OCI-LY1 (cell line): ENCODE measurements around the gene SLC11A1.

Source experiments
- H2AFZ ChIP-seq: fragments of 200-600 bp; sonication (generic), shearing (Covaris generic); 2 replicates; pipeline ENCODE4 v1.6.0; 2014; ENCODE audit warnings: antibody characterized with exemption, mild to moderate bottlenecking, low read length
- H3F3A ChIP-seq: fragments of 200-600 bp; sonication (generic), shearing (Covaris generic); 2 replicates; pipeline ENCODE4 v1.6.0; 2014; ENCODE audit warnings: mild to moderate bottlenecking, antibody characterized with exemption, low read length, moderate library complexity; ENCODE audit not compliant: insufficient read depth
- H3K27ac ChIP-seq: fragments of 200-600 bp; sonication (generic); 2 replicates; pipeline ENCODE4 v1.5.1; 2014; ENCODE audit warnings: low read length, mixed run types, mild to moderate bottlenecking, low read depth; ENCODE audit not compliant: poor library complexity, severe bottlenecking
- H3K27me3 ChIP-seq: fragments of 200-600 bp; sonication (generic); 2 replicates; pipeline ENCODE4 v1.6.0; 2014; ENCODE audit warnings: antibody characterized with exemption, mild to moderate bottlenecking, low read length, moderate library complexity; ENCODE audit not compliant: insufficient read depth
- H3K36me3 ChIP-seq: fragments of 200-600 bp; sonication (generic); 2 replicates; pipeline ENCODE4 v1.6.1; 2014; ENCODE audit warnings: mild to moderate bottlenecking, antibody characterized with exemption, low read length, moderate library complexity, mixed read lengths; ENCODE audit not compliant: insufficient read depth
- H3K4me1 ChIP-seq: fragments of 200-600 bp; sonication (generic); 2 replicates; pipeline ENCODE4 v1.5.1; 2014; ENCODE audit warnings: mild to moderate bottlenecking, low read length, moderate library complexity; ENCODE audit not compliant: insufficient read depth, severe bottlenecking
- H3K4me2 ChIP-seq: fragments of 200-600 bp; sonication (generic), shearing (Covaris generic); 2 replicates; pipeline ENCODE4 v1.6.1; 2014; ENCODE audit warnings: low read length
- H3K4me3 ChIP-seq: fragments of 200-600 bp; sonication (generic); 2 replicates; pipeline ENCODE4 v1.5.1; 2014; ENCODE audit warnings: low read length, low read depth, mild to moderate bottlenecking, mixed read lengths; ENCODE audit not compliant: poor library complexity, severe bottlenecking
- H3K79me2 ChIP-seq: fragments of 200-600 bp; shearing (Covaris generic); 2 replicates; pipeline ENCODE4 v1.6.1; 2016; ENCODE audit warnings: mixed run types, low read length, mixed read lengths; ENCODE audit not compliant: insufficient read depth
- H3K9ac ChIP-seq: fragments of 200-600 bp; sonication (generic), shearing (Covaris generic); 2 replicates; pipeline ENCODE4 v1.6.1; 2014; ENCODE audit warnings: mild to moderate bottlenecking, low read length, mixed read lengths
- H3K9me2 ChIP-seq: fragments of 200-600 bp; sonication (generic), shearing (Covaris generic); 2 replicates; pipeline ENCODE4 v1.6.1; 2014; ENCODE audit warnings: low read depth, mild to moderate bottlenecking, low read length, mixed read lengths
- H3K9me3 ChIP-seq: fragments of 200-600 bp; shearing (Covaris generic); 2 replicates; pipeline ENCODE4 v1.6.1; 2014; ENCODE audit warnings: low read length, mixed read lengths
- H4K20me1 ChIP-seq: fragments of 200-600 bp; sonication (generic), shearing (Covaris generic); 2 replicates; pipeline ENCODE4 v1.6.0; 2016; ENCODE audit warnings: mild to moderate bottlenecking, low read length; ENCODE audit not compliant: insufficient read depth
- CTCF ChIP-seq: fragments of 200-600 bp; sonication (generic), shearing (Covaris generic); IDR thresholded peaks from 2 replicates; pipeline ENCODE4 v1.5.1; 2017; ENCODE audit warnings: mild to moderate bottlenecking, antibody characterized with exemption, low read length, moderate library complexity, mixed read lengths
- EZH2 ChIP-seq: fragments of 200-600 bp; sonication (generic), shearing (Covaris generic); IDR thresholded peaks from 2 replicates; pipeline ENCODE4 v1.8.0; 2017; ENCODE audit warnings: borderline replicate concordance, mixed run types, mild to moderate bottlenecking, antibody characterized with exemption, low read length, moderate library complexity, mixed read lengths

The SLC11A1 gene

GRCh38 chr2:218402911-218403411 is 20.9 kb downstream of the SLC11A1 start:
- Histone ChIP-seq H3K79me2 (no peaks in the 10 kb centered on the region), H3K4me2 (no peak overlapping the region), H3K36me3 (peaks cover 30% of the 10 kb centered on the region), H3K9ac (no peak overlapping the region), H3K9me3 (no peaks in the 10 kb centered on the region), H2AFZ (no peak overlapping the region), H3K4me1 (peaks cover 61% of the 10 kb centered on the region), H3F3A (no peaks in the 10 kb centered on the region), H3K9me2 (no peaks in the 10 kb centered on the region), H3K27ac (no peak overlapping the region), H4K20me1 (no peaks in the 10 kb centered on the region), H3K4me3 (no peak overlapping the region), H3K27me3 (no peaks in the 10 kb centered on the region)
- TF ChIP-seq EZH2: no peak
- no peak for TF ChIP-seq CTCF

GRCh38 chr2:218403810-218404209 is 21.7 kb downstream of the SLC11A1 start:
- no peaks in the 10 kb centered on the region for H3K9me3 ChIP-seq
- no peaks in the 10 kb centered on the region for H3F3A ChIP-seq
- H3K27me3 ChIP-seq: no peaks in the 10 kb centered on the region
- no peaks in the 10 kb centered on the region for H3K9me2 ChIP-seq
- no peaks in the 10 kb centered on the region for H3K79me2 ChIP-seq
- no peak overlapping the region for H3K4me3 ChIP-seq
- no peaks in the 10 kb centered on the region for H4K20me1 ChIP-seq
- peaks cover 30% of the 10 kb centered on the region for H3K36me3 ChIP-seq
- no peak overlapping the region for H3K4me2 ChIP-seq
- no peak overlapping the region for H2AFZ ChIP-seq
- peaks cover 53% of the 10 kb centered on the region for H3K4me1 ChIP-seq
- H3K9ac ChIP-seq: no peak overlapping the region
- TF ChIP-seq CTCF: no peak
- no peak for TF ChIP-seq EZH2
- peak overlapping the region; percentile 74 for H3K27ac ChIP-seq

GRCh38 chr2:218404351-218405085 is 22.4 kb downstream of the SLC11A1 start:
- no peaks in the 10 kb centered on the region for H3K9me3 ChIP-seq
- H3K4me3 ChIP-seq: no peak overlapping the region
- H3K4me1 ChIP-seq: peaks cover 48% of the 10 kb centered on the region
- H3K79me2 ChIP-seq: no peaks in the 10 kb centered on the region
- no peaks in the 10 kb centered on the region for H3F3A ChIP-seq
- H2AFZ ChIP-seq: no peak overlapping the region
- no peaks in the 10 kb centered on the region for H4K20me1 ChIP-seq
- H3K9me2 ChIP-seq: no peaks in the 10 kb centered on the region
- no peak overlapping the region; the same call in 1 of the 2 replicates for H3K9ac ChIP-seq
- TF ChIP-seq EZH2: no peak
- TF ChIP-seq CTCF: no peak
- no peak overlapping the region; the same call in 1 of the 2 replicates for H3K4me2 ChIP-seq
- peaks cover 30% of the 10 kb centered on the region for H3K36me3 ChIP-seq
- no peaks in the 10 kb centered on the region for H3K27me3 ChIP-seq
- H3K27ac ChIP-seq: peak overlapping the region; percentile 74
